Measurements from ENCODE around the gene SLC35C1.
A peak's percentile ranks its signal among the peaks of the same experiment; 100 is the strongest.
"Not testable (repeated sequence)": the region's sequence is repeated elsewhere in the genome, so short reads cannot be mapped to it uniquely, and the experiment has no call there.

Gene SLC35C1

DNA sequence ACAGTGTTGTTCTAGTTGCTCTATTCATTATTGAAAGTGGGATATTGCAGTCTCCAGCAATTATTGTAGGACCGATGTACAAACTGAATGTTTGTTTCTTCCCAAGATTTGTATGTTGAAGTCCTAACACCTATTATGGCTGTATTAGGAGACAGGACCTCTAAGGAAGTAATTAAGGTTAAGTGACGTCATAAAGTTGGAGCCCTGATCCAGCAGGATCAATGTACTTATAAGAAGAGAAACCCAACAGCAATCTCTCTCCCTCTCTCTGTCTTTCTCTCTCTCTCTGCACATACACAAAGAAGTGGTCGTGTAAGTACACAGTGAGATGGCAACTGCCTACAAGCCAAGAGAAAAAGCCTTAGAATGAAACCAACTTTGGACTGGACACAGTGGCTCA lies 16.1 kb upstream of the SLC35C1 start:
- DNase-seq (ENCODE audit: low read depth in 2 of 2), result no peak

DNA sequence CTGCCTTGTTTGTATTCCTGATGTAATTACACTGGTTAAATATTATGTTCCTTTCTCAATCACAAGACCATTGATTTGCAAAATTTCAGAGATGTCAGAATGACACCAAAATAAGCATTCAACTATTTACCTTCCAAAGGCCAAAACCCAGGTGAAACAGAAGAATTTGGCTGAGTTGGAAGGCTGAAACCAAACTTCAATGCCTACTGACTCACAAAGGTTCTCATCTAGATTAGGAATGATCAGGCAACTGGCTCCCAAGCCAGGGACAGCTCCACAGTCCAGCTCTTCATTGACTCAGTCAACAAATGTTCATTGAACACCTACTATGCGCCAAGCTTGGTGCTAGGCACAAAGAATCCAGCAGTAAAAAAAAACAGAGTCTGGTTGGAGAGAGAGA lies 13.4 kb upstream of the SLC35C1 start:
- no peak for DNase-seq (ENCODE audit: low read depth in 2 of 2)

DNA sequence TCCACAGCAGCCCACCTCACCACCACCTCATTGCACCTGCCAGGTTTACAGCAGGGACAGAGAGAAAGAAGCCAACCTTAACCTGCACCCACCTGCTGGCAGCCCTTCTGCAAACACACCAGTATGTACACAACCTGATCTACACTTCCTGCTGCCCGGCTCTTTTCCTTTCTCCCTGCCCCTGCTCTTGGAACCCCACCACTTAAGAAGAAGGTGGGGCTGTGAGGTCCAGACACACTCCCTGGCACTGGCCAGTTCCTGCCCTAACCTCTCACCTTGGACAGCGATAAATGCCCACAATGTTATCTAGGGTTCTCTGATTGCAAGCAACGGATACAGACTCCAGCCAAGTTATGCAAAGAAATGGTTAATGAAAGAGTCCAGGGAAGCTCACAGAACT lies 10.8 kb upstream of the SLC35C1 start:
- DNase-seq (ENCODE audit: low read depth in 2 of 2), result no peak

DNA sequence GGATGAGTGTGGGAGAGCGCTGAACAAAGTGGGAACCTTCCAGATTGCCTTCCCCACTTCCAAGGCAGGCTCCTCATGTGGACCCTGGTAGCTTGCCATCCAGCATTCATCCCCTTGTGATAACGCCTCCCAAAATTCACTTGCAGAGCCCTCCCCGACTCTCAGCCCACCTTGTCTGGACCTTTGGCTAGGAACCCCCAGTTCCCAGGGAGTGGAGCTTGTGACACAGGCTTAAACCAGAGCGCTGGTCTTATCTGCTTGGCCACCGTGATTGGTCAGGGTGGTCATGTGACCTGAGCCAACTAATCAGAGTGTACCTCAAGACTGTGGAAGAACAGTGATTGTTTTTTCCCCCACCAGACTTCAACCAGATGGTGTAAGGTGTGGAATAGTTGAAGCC lies 9.6 kb upstream of the SLC35C1 start:
- DNase-seq (ENCODE audit: low read depth in 2 of 2), result no peak

DNA sequence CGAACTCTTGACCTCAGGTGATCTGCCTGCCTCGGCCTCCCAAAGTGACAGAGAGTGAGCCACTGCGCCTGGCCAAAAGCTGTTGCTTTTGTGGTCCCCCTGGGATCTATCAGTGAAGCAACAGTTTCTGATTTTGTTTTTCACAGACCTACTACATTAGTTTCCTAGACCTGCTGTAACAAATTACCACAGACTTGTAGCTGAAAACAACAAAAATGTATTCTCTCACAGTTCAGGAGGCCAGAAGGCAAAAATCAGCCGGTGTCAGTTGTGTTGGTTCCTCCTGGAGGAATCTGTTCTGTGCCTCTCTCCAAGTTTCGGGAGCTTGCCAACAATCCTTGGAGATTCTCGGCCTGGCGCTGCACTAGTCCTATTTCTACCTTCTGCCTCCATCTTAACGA lies 8.5 kb upstream of the SLC35C1 start:
- DNase-seq (ENCODE audit: low read depth in 2 of 2), result no peak

DNA sequence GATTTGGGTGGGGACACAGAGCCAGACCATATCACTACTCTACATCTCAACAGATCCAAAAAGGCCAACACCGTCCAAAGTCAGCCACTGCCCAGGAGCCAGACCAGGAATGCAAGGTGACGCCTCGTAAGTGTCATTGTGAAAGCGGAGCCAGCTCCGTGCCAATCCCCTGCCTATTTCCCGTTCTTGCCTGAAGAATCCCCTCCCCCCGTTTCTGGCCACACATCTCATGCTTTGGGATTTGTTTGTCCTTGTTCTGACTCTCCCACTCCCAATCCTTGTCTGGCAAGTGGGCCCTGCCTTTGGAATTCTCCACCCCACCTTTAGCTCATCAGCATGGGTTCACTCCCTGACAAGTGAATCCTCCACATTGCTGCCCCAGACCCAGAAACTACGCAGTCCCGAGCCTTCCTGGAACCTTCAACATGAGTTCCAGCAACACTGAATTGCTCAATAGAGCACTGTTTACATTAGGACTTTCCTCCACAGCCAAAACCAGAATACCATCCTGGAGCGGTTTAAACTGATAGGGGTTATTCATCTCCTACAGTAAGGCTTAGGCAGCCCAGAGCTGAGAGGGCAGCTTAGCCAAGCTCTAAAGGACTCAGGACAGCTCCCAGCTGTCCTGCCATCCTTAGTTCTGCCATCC lies 6.0 kb upstream of the SLC35C1 start:
- DNase-seq (ENCODE audit: low read depth in 2 of 2), result no peak

- no peak for DNase-seq (ENCODE audit: low read depth in 2 of 2)
Measured at GRCh38 chr11:45799562-45799961, 5.4 kb upstream of the SLC35C1 start.

DNA sequence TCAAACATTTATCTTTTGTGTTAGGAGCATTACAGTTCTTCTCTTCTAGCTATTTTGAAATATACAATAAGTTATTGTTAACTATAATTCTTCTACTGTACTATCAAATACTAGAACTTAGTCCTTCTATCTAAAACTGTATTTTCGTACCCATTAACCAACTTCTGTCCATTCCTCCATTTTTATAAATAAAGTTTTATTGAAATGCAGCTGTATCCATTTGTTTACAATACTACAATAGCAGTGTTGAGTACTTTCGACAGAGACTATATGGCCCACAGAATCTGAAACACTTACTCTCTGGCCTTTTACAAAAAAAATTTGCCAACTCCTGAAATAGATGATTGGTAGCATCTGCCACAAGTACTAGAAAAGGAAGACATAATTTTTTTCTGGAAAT lies 4.7 kb upstream of the SLC35C1 start:
- no peak for DNase-seq (ENCODE audit: low read depth in 2 of 2)

GRCh38 chr11:45801723-45802315 lies 3.1 kb upstream of the SLC35C1 start:
- no peak for DNase-seq (ENCODE audit: low read depth in 2 of 2)

- DNase-seq (ENCODE audit: low read depth in 2 of 2), result no peak
Measured at GRCh38 chr11:45802531-45803317, 2.2 kb upstream of the SLC35C1 start.

DNA sequence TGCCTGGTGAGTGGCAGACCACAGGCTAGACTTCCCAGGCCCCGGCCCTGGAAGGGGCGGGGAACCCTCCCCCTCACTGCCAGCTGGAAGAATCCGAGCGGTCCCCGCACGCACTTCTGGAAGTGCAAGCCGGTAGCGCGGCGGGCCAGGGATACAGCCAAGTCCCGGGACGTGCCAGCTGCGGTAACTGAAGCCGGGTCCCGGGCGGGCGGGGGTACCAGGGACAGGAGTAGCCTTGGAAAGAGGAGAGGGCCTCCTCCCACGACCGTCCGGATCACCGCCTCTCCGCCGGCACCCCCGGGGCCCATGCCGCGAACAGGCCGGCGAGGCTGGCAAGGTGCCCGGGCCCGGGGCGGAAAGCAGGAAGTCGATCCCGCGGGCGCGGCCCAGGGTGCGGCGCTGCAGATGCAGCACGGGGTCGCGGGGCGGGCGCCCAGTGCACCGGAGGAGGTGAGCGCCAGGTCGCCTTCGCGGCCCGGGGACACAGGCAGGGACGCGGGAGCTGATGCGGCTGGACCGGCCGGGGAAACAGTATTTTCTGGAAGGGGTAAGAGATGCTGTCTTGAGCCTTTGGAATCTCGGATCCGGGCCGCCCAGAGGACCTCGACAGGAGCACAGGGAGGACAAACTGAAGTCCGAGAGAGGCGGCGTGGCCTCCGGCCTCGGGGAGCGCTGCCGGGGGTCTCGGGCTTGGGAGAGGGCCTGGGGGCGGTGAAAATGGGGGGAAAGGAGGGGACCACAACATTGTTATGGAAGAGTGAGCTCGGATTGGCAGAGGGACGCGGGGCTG lies 783 bp upstream of the SLC35C1 start:
- peak; percentile 36 to 45 for DNase-seq (ENCODE audit: low read depth in 2 of 2)

- no peak for DNase-seq (ENCODE audit: low read depth in 2 of 2)
Measured at GRCh38 chr11:45805305-45806071, 539 bp downstream of the SLC35C1 start.

DNA sequence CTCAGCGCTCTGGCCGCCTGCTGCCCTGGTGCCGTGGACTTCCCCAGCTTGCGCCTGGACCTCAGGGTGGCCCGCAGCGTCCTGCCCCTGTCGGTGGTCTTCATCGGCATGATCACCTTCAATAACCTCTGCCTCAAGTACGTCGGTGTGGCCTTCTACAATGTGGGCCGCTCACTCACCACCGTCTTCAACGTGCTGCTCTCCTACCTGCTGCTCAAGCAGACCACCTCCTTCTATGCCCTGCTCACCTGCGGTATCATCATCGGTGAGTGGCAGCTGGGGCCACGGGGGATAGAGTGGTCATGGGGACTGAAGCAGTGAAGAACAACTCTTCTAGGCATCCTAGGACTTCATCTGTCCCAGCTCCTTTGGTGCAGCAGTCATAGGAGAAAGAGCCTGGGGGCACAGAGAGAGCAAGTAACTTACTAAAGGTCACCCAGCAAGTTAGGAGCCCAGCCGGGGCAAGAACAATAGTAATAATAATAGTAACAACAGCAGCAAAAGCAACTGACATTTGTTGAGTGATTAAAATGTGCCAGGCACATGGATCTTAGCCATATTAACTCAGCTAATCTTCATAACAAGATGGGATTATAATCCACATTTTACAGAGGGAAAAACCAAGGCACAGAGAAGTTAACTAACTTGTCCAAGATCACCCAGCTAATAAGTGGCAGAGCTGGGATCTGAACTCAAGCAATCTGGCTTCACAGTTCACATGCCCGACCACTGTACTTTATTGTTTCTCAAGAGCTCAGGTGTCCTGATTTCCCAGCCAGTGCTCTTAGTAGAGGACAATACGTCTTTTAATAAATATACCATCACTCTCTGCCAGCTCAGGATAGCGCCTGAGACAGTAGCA lies 1.4 kb downstream of the SLC35C1 start:
- no peak for DNase-seq (ENCODE audit: low read depth in 2 of 2)

- DNase-seq (ENCODE audit: low read depth in 2 of 2), result no peak
Measured at GRCh38 chr11:45806937-45807791, 2.2 kb downstream of the SLC35C1 start.

GRCh38 chr11:45807792-45808238 lies 2.9 kb downstream of the SLC35C1 start:
- no peak for DNase-seq (ENCODE audit: low read depth in 2 of 2)

DNA sequence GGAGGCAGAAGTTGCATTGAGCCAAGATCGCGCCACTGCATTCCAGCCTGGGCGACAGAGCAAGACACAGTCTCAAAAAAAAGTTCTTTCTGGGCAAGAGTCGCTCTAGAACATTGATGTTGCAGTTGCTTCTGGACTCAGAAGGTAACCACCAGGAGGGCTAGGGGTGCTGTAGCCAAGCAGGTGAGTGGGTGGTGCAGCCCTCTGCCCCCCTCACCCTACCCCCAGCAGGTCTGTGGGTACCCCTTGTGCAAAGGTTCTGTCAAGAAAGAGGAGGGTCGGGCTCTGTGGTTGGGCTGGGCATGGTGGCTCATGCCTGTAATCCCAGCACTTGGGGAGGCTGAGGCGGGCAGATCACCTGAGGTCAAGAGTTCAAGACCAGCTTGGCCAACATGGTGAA lies 3.5 kb downstream of the SLC35C1 start:
- DNase-seq (ENCODE audit: low read depth in 2 of 2), result not testable (repeated sequence)

- DNase-seq (ENCODE audit: low read depth in 2 of 2), result no peak
Measured at GRCh38 chr11:45809456-45810395, 4.8 kb downstream of the SLC35C1 start.

- no peak for DNase-seq (ENCODE audit: low read depth in 2 of 2)
Measured at GRCh38 chr11:45810431-45811108, 5.6 kb downstream of the SLC35C1 start.

Data from stimulated activated CD8-positive, alpha-beta memory T cell treated with anti-CD3 and anti-CD28 coated beads, Interleukin-15, amount 100 ng/mL, for 48 hours (primary cell).